GM12878 (cell line): Measurements from ENCODE around the gene PQBP1. TPM values are rescaled to one million over a fixed set of nuclear protein-coding genes. Genes with fewer than 3 reads are reported as not detected.

Source experiments
- ATAC-seq: fragments of 200-7000 bp; cut with Tn5 transposase; 3 replicates; pipeline ENCODE4 v1.9.1; 2020; ENCODE audit warnings: mild to moderate bottlenecking, moderate library complexity
- BruUV-seq: library from RNA; stranded (reverse); fragments of 400-500 nt; replicated peaks from 2 replicates; lab custom pipeline; 2021; lab: Mats Ljungman, UMichigan
- CTCF ChIA-PET: fragments of 300-600 bp; sonication (Branson Sonifier 250); formaldehyde crosslinking; extraction: SDS; loops from one replicate; lab custom pipeline; 2021; ENCODE audit warnings: inconsistent platforms; lab: Yijun Ruan, JAX
- POLR2A ChIA-PET: fragments of 350-600 bp; formaldehyde crosslinking; extraction: SDS; loops from one replicate; lab custom pipeline; 2021; ENCODE audit warnings: inconsistent platforms; lab: Charles Lee
- RAD21 ChIA-PET: fragments of 300-600 bp; sonication (Branson Sonifier 250); formaldehyde crosslinking; loops from one replicate; lab custom pipeline; 2023; ENCODE audit warnings: antibody characterized with exemption; ENCODE audit not compliant: unreplicated experiment; lab: Charles Lee
- SMC1A ChIA-PET: fragments of 300-600 bp; sonication (Branson Sonifier 250); formaldehyde crosslinking; loops from one replicate; lab custom pipeline; 2023; ENCODE audit not compliant: unreplicated experiment, uncharacterized antibody; lab: Charles Lee
- DNase-seq: peaks from one replicate; pipeline ENCODE4 v3.0.0-alpha.2; 2011; ENCODE audit warnings: low read depth, low spot score
- FAIRE-seq: peaks from 3 replicates; lab custom pipeline; 2011; peaks lifted over from hg19 to GRCh38; lab: Jason Lieb, UNC
- H2AFZ ChIP-seq: 2 replicates; pipeline ENCODE4 v1.6.0; 2011; ENCODE audit warnings: low read depth, low read length, control low read depth; ENCODE audit not compliant: control insufficient read depth
- H3K27ac ChIP-seq: 2 replicates; pipeline ENCODE4 v1.5.1; 2011; ENCODE audit warnings: control low read depth; ENCODE audit not compliant: control insufficient read depth, insufficient read depth
- H3K27me3 ChIP-seq, 2 experiments: replicated peaks in 1 of 2; 2 replicates each; pipeline versions ENCODE4 v1.6.0 to v1.6.1; 2011; ENCODE audit warnings: low read length in 1 of 2; ENCODE audit not compliant: control insufficient read depth in 2 of 2, insufficient read depth in 2 of 2
- H3K36me3 ChIP-seq, 2 experiments: 2 replicates each; pipeline ENCODE4 v1.5.1; 2011; ENCODE audit warnings: low read length in 1 of 2; ENCODE audit not compliant: control insufficient read depth in 2 of 2, insufficient read depth in 2 of 2
- H3K4me1 ChIP-seq: 2 replicates; pipeline ENCODE4 v1.6.1; 2011; ENCODE audit warnings: mild to moderate bottlenecking, low read length, moderate library complexity, mixed read lengths; ENCODE audit not compliant: control insufficient read depth, insufficient read depth
- H3K4me2 ChIP-seq: 2 replicates; pipeline ENCODE4 v1.6.0; 2011; ENCODE audit warnings: control low read depth; ENCODE audit not compliant: control insufficient read depth, insufficient read depth
- H3K4me3 ChIP-seq: fragments of 200-600 bp; sonication (generic); 2 replicates; pipeline ENCODE4 v1.5.1; 2016
- H3K79me2 ChIP-seq: 2 replicates; pipeline ENCODE4 v1.6.0; 2011; ENCODE audit warnings: low read length; ENCODE audit not compliant: control insufficient read depth, insufficient read depth
- H3K9ac ChIP-seq: 2 replicates; pipeline ENCODE4 v1.8.0; 2011; ENCODE audit warnings: low read length, control low read depth, mixed read lengths; ENCODE audit not compliant: control insufficient read depth, insufficient read depth
- H3K9me3 ChIP-seq: replicated peaks from 3 replicates; pipeline ENCODE4 v1.5.1; 2011; ENCODE audit warnings: mild to moderate bottlenecking, low read length; ENCODE audit not compliant: control insufficient read depth, insufficient read depth
- H4K20me1 ChIP-seq: 2 replicates; pipeline ENCODE4 v1.6.0; 2011; ENCODE audit not compliant: control insufficient read depth, insufficient read depth
- IKZF2 ChIP-seq, 2 experiments: fragments of 450-650 bp; IDR thresholded peaks; 2 replicates each; pipeline ENCODE4 v1.6.1; 2017; ENCODE audit warnings: mild to moderate bottlenecking in 2 of 2, moderate library complexity in 2 of 2
- NR2C1 ChIP-seq: fragments of 450-650 bp; IDR thresholded peaks from 2 replicates; pipeline ENCODE4 v1.6.1; 2017; ENCODE audit warnings: antibody characterized with exemption, mild to moderate bottlenecking, moderate library complexity
- RCOR1 ChIP-seq: conservative IDR thresholded peaks from 2 replicates; pipeline ENCODE4 v1.6.1; 2012; ENCODE audit warnings: low read depth, low read length, improper control_type of control experiment
- SPI1 ChIP-seq: IDR thresholded peaks from 2 replicates; pipeline ENCODE4 v1.6.1; 2011; ENCODE audit warnings: low read depth, mild to moderate bottlenecking, low read length, moderate library complexity, borderline replicate concordance; ENCODE audit not compliant: insufficient read depth
- YY1 ChIP-seq: IDR thresholded peaks from 2 replicates; pipeline ENCODE4 v1.6.1; 2011; ENCODE audit warnings: low read depth, mild to moderate bottlenecking, low read length
- WGBS: methylation state at CpG from one replicate; pipeline ENCODE4 v1.1.6; 2016; ENCODE audit warnings: low lambda C conversion rate; ENCODE audit not compliant: insufficient replicate concordance, insufficient coverage; ENCODE audit errors: missing lambda C conversion rate; 5-methylcytosine and 5-hydroxymethylcytosine counted together
- in situ Hi-C: fragments of 300-500 bp; cut with MboI; formaldehyde crosslinking; loops from 9 replicates; pipeline ENCODE4 v1.14.3; 2018; ENCODE audit warnings: mixed read lengths
- intact Hi-C: fragments of 100-400 bp; cut with micrococcal nuclease; formaldehyde crosslinking; loops from one replicate; pipeline ENCODE4 v1.14.2; 2022; ENCODE audit not compliant: unreplicated experiment
- polyA plus RNA-seq, 11 experiments: library from polyadenylated mRNA; depleted of rRNA in 4 of 11; unstranded in 6 of 11; stranded (reverse) in 5 of 11; fragments of >200 nt; fragmentation: Nextera tagmentation in 4 of 11; fragmentation: Illumina TruSeq in 1 of 11; extraction: Ambion mirVana in 4 of 11; extraction: Trizol in 1 of 11; gene quantifications; 1 replicate in 1 of 11; 2 replicates in 10 of 11; pipeline versions ENCODE4 v1.2.1 to v1.2.3, GENCODE V29; 2011 to 2016; ENCODE audit warnings: inconsistent platforms in 2 of 11, missing spikeins in 2 of 11, low read depth in 1 of 11
- total RNA-seq, 4 experiments: library from RNA; depleted of rRNA in 3 of 4; stranded (reverse); fragments of >200 nt in 3 of 4; fragmentation: Illumina TruSeq in 1 of 4; extraction: Trizol in 1 of 4; gene quantifications; 2 replicates each; pipeline versions ENCODE4 v1.2.1 to v1.2.3, GENCODE V29; 2013 to 2021
- TF ChIP-seq, protein P1 (sequence below): fragments of 150-350 bp; IDR thresholded peaks from 2 replicates; pipeline ENCODE4 v1.6.1; 2014; ENCODE audit warnings: mild to moderate bottlenecking, low read depth, low read length
- TF ChIP-seq, protein P2 (sequence below): fragments of 450-650 bp; IDR thresholded peaks from 2 replicates; pipeline ENCODE4 v1.6.1; 2017; ENCODE audit warnings: mild to moderate bottlenecking, moderate library complexity
- TF ChIP-seq, protein P3 (sequence below): IDR thresholded peaks from 2 replicates; pipeline ENCODE4 v1.6.1; 2011; ENCODE audit warnings: mild to moderate bottlenecking, low read depth, low read length, moderate library complexity; ENCODE audit not compliant: insufficient replicate concordance

Gene PQBP1
- total and polyA plus RNA-seq, 10 of the 15 experiments (the other 5 are each of a cell fraction or from before 2014, with no cell fraction given) = 12.5 to 74.8 (median 68.5) TPM

DNA sequence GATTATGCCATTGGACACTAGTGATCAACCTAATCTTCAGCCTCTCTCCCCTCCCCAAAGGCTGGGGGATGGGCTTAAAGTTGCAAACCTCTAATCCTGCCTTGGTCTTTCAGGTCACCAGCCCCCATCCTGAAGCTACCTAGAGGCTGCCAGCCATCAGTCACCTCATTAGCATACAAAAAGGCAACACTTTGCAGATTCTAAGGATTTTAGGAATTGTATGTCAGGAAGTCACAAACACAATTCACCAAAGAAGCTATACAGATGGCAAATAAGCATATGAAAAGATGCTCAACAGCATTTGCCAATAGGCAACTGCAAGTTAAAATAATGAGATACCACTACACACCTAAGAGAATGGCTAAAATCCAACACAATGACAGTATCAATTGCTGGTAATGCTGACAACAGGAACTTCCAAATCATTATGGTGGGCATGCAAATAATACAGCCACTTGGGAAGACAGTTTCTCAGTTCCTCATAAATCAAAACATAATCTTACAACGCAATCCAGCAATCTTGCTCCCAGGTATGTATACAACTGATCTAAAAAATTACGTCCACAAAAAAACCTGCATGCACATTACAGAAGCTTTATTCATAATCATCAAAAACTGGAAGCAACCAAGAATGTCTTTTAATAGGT is 30.1 kb downstream of the PQBP1 start:
- no peaks in the 10 kb centered on the region for H4K20me1 ChIP-seq
- no peak overlapping the region for H3K4me2 ChIP-seq
- H3K27ac ChIP-seq = no peak overlapping the region
- in situ Hi-C loops (loop anchor here (25.0 kb wide), 1 partner anchor 1716 kb away; the partner anchor contains the start of gene CDK16), intact Hi-C loops (no loop called here)
- no peak overlapping the region for H3K4me3 ChIP-seq
- BruUV-seq = no TSS peak
- no peaks in the 10 kb centered on the region for H3K9me3 ChIP-seq
- H3K4me1 ChIP-seq = 0 out of 2 replicates have a peak, but pooled peaks cover 5% of the 10 kb centered on the region
- TF ChIP-seq IKZF2 (IDR thresholded peaks at IDR 0.05) (peak; percentile 36 to 57; a peak in 3 of 4 replicates), SPI1 (peak; percentile 50; the same call in 1 of the 2 replicates), RCOR1 (no peak), YY1 (no peak)
- H3K36me3 ChIP-seq = peaks cover 2 to 5% of the 10 kb centered on the region in 2 experiments; a peak in 3 of 4 replicates
- H3K79me2 ChIP-seq = no peaks in the 10 kb centered on the region
- ChIA-PET CTCF (interaction anchor here (0.9 to 1.9 kb wide), 3 partner anchors 9 to 15 kb away, joined by 3 to 8 read pairs (median 4); no protein-coding TSS in a partner anchor), RAD21 (interaction anchor here (1.3 kb wide), 1 partner anchor 9 kb away, joined by 3 read pairs; no protein-coding TSS in a partner anchor), POLR2A (interaction anchor here (2.0 kb wide), 1 partner anchor 10 kb away, joined by 13 read pairs; no protein-coding TSS in a partner anchor), SMC1A (interaction anchor here (1.5 to 1.6 kb wide), 2 partner anchors 12 kb away, joined by 3 to 4 read pairs; no protein-coding TSS in a partner anchor)
- WGBS = 0% methylated on average over 2 of the region's 2 CpGs
- DNase-seq (no peak), ATAC-seq (no peak), FAIRE-seq (no peak)
- H3K9ac ChIP-seq = no peak overlapping the region
- H3K27me3 ChIP-seq = no peaks in the 10 kb centered on the region
- H2AFZ ChIP-seq = no peak overlapping the region

DNA sequence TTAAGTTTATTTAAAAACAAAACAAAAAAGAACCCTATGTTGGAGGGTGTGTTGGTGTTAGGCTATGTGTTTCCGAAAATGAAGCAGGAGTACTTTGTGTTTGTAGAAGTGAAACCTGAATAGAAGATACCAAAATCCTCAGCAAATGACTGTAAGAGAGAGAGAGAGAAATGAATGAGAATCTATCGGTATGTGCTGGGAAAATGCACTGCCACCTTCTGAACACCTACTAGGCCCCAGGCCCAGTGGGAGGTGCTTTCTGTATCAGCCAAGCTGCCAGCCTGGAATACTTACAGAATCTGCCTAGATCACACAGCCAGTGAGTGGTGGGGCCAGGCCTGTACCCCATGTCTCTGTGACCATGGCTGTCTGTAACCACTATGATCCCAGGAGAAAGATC is 36.0 kb downstream of the PQBP1 start:
- ATAC-seq (peak; percentile 16), FAIRE-seq (peak; percentile 59), DNase-seq (no peak)
- POLR2A ChIA-PET = no interaction called here
- Histone ChIP-seq H3K4me3 (no peak overlapping the region), H2AFZ (no peak overlapping the region), H4K20me1 (no peaks in the 10 kb centered on the region), H3K79me2 (peaks cover 20% of the 10 kb centered on the region), H3K9ac (peak overlapping the region; percentile 15), H3K4me2 (peak overlapping the region; percentile 44), H3K36me3 (peaks cover 2 to 8% of the 10 kb centered on the region in 2 experiments; a peak in 3 of 4 replicates), H3K4me1 (peaks cover 45% of the 10 kb centered on the region), H3K27me3 (no peaks in the 10 kb centered on the region), H3K27ac (peak overlapping the region; percentile 83), H3K9me3 (no peaks in the 10 kb centered on the region; the same call in 2 of the 3 replicates)
- RAD21 ChIA-PET = no interaction called here
- in situ Hi-C loops = loop anchor here (25.0 kb wide), 1 partner anchor 1721 kb away; the partner anchor contains the start of gene CDK16
- intact Hi-C loops = no loop called here
- SMC1A ChIA-PET = no interaction called here
- CTCF ChIA-PET = no interaction called here
- no TSS peak for BruUV-seq
- WGBS = 0% methylated on average over 2 of the region's 2 CpGs
- no peak for TF ChIP-seq NR2C1
- TF ChIP-seq, protein P1, sequence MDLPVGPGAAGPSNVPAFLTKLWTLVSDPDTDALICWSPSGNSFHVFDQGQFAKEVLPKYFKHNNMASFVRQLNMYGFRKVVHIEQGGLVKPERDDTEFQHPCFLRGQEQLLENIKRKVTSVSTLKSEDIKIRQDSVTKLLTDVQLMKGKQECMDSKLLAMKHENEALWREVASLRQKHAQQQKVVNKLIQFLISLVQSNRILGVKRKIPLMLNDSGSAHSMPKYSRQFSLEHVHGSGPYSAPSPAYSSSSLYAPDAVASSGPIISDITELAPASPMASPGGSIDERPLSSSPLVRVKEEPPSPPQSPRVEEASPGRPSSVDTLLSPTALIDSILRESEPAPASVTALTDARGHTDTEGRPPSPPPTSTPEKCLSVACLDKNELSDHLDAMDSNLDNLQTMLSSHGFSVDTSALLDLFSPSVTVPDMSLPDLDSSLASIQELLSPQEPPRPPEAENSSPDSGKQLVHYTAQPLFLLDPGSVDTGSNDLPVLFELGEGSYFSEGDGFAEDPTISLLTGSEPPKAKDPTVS = no peak
- TF ChIP-seq, protein P2, sequence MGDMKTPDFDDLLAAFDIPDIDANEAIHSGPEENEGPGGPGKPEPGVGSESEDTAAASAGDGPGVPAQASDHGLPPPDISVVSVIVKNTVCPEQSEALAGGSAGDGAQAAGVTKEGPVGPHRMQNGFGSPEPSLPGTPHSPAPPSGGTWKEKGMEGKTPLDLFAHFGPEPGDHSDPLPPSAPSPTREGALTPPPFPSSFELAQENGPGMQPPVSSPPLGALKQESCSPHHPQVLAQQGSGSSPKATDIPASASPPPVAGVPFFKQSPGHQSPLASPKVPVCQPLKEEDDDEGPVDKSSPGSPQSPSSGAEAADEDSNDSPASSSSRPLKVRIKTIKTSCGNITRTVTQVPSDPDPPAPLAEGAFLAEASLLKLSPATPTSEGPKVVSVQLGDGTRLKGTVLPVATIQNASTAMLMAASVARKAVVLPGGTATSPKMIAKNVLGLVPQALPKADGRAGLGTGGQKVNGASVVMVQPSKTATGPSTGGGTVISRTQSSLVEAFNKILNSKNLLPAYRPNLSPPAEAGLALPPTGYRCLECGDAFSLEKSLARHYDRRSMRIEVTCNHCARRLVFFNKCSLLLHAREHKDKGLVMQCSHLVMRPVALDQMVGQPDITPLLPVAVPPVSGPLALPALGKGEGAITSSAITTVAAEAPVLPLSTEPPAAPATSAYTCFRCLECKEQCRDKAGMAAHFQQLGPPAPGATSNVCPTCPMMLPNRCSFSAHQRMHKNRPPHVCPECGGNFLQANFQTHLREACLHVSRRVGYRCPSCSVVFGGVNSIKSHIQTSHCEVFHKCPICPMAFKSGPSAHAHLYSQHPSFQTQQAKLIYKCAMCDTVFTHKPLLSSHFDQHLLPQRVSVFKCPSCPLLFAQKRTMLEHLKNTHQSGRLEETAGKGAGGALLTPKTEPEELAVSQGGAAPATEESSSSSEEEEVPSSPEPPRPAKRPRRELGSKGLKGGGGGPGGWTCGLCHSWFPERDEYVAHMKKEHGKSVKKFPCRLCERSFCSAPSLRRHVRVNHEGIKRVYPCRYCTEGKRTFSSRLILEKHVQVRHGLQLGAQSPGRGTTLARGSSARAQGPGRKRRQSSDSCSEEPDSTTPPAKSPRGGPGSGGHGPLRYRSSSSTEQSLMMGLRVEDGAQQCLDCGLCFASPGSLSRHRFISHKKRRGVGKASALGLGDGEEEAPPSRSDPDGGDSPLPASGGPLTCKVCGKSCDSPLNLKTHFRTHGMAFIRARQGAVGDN = peak; percentile 86
- TF ChIP-seq, protein P3, sequence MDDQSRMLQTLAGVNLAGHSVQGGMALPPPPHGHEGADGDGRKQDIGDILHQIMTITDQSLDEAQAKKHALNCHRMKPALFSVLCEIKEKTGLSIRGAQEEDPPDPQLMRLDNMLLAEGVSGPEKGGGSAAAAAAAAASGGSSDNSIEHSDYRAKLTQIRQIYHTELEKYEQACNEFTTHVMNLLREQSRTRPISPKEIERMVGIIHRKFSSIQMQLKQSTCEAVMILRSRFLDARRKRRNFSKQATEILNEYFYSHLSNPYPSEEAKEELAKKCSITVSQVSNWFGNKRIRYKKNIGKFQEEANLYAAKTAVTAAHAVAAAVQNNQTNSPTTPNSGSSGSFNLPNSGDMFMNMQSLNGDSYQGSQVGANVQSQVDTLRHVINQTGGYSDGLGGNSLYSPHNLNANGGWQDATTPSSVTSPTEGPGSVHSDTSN = no peak
